Measurements from ENCODE around the gene HDAC10. TPM values are rescaled to one million over a fixed set of nuclear protein-coding genes. Genes with fewer than 3 reads are reported as not detected.

The HDAC10 gene
- total RNA-seq, 1 donor from 2014 or later: 81.5 TPM

DNA sequence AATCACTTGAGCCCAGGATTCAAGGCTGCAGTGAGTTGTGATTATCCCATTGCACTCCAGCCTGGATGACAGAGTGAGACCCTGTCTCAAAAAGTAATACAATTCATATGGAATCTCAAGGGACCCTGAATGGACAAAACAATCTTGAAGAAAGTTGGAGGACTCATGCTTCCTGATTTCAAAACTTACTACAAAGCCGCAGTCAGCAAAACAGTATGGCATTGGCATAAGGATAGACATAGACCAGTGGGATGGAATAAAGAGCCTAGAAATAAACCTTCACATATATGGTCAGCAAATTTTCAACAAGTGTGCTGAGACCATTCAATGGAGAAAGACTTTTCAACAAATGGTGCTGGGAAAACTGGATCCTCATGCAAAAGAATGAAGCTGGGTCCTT is 47.8 kb downstream of the HDAC10 start:
- TF ChIP-seq, protein P1, sequence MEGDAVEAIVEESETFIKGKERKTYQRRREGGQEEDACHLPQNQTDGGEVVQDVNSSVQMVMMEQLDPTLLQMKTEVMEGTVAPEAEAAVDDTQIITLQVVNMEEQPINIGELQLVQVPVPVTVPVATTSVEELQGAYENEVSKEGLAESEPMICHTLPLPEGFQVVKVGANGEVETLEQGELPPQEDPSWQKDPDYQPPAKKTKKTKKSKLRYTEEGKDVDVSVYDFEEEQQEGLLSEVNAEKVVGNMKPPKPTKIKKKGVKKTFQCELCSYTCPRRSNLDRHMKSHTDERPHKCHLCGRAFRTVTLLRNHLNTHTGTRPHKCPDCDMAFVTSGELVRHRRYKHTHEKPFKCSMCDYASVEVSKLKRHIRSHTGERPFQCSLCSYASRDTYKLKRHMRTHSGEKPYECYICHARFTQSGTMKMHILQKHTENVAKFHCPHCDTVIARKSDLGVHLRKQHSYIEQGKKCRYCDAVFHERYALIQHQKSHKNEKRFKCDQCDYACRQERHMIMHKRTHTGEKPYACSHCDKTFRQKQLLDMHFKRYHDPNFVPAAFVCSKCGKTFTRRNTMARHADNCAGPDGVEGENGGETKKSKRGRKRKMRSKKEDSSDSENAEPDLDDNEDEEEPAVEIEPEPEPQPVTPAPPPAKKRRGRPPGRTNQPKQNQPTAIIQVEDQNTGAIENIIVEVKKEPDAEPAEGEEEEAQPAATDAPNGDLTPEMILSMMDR (IDR thresholded peaks at IDR 0.05; ENCODE audit: unreplicated experiment): no peak
- no peaks in the 10 kb centered on the region for H3K27me3 Mint-ChIP-seq

DNA sequence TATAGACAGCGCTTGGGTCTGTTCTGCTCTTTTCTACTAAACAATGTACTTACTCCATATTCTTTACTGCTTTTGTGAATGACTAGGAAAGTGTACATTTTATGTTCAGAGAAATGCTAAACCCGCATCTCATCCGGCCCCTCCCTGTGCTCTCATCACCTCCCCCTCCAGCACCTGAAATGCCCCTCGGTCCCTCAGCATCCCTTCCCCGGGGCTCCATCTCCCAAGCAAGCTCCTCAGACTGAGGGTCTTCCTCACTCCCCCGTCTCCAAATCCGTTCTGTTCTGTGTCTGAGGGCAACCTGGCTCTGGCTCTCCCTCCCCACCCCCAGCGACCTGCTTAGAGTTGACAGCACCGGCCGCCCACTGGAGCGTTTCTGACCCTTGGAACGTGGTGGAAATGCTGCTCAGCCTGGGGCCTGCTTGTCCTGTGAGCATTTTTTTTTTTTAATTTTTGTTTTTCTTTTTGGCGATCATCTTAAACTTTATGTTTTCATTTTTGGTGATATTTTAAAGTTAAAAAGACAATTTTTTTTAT is 48.9 kb downstream of the HDAC10 start:
- Mint-ChIP-seq H3K36me3 (ENCODE audit: insufficient read depth) (peaks cover 15% of the 10 kb centered on the region), H3K27me3 (no peaks in the 10 kb centered on the region), H3K4me3 (ENCODE audit: low read depth) (peak overlapping the region; percentile 78), H3K27ac (peak overlapping the region; percentile 31), H3K4me1 (ENCODE audit: low read depth) (peaks cover 8% of the 10 kb centered on the region), H3K9me3 (ENCODE audit: low read depth) (no peaks in the 10 kb centered on the region)
- TF ChIP-seq, protein P1 (IDR thresholded peaks at IDR 0.05; ENCODE audit: unreplicated experiment): no peak
- DNase-seq (ENCODE audit: low spot score, unreplicated experiment): no peak

More for the DNA sequence above, 47.8 kb downstream of the HDAC10 start:
- Mint-ChIP-seq H3K4me1 (ENCODE audit: low read depth) (peaks cover 8% of the 10 kb centered on the region), H3K9me3 (ENCODE audit: low read depth) (no peaks in the 10 kb centered on the region), H3K36me3 (ENCODE audit: insufficient read depth) (peaks cover 15% of the 10 kb centered on the region), H3K4me3 (ENCODE audit: low read depth) (no peak overlapping the region), H3K27ac (no peak overlapping the region)
- DNase-seq (ENCODE audit: low spot score, unreplicated experiment): no peak

DNA sequence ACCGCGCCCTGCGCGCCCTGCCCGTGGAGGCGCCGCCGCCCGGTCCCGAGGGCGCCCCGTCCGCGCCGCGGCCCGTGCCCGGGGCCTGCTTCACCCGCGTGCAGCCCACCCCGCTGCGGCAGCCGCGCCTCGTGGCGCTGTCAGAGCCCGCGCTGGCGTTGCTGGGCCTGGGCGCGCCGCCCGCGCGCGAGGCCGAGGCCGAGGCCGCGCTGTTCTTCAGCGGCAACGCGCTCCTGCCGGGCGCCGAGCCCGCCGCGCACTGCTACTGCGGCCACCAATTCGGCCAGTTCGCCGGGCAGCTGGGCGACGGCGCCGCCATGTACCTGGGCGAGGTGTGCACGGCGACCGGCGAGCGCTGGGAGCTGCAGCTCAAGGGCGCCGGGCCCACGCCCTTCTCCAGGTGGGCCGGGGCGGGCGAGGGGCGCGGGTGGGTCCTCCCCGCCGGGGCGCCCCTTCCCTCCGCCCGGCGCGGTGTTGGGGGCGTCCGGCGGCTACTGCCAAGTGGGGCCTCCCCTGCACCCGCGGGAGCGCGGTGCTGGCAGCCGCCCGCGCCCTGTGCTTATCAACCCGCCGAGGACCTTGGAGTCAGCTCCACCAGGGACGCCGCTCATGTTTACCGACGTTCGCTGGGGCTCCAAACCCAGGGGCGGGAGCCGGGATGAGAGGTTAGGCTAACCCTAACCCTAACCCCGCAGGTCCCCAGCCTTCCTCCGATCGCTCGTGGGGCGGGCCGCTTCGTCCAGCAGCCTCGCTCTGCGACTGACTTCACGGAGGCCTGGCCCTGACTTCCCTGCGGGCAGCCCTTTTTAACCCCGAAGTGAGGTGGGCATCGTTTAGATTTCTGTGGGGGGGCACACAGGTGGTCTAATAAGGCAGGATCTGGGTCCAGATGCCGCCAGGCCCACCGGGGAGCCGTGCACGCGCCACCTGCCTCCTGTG is 49.6 kb downstream of the HDAC10 start:
- TF ChIP-seq, protein P1 (IDR thresholded peaks at IDR 0.05; ENCODE audit: unreplicated experiment): no peak
- H3K36me3 Mint-ChIP-seq (ENCODE audit: insufficient read depth): peaks cover 14% of the 10 kb centered on the region
- no peak for DNase-seq (ENCODE audit: low spot score, unreplicated experiment)
- H3K4me3 Mint-ChIP-seq (ENCODE audit: low read depth): peak overlapping the region; percentile 78
- no peaks in the 10 kb centered on the region for H3K27me3 Mint-ChIP-seq
- H3K27ac Mint-ChIP-seq: peak overlapping the region; percentile 31
- no peaks in the 10 kb centered on the region for H3K9me3 Mint-ChIP-seq (ENCODE audit: low read depth)
- peaks cover 8% of the 10 kb centered on the region for H3K4me1 Mint-ChIP-seq (ENCODE audit: low read depth)

DNA sequence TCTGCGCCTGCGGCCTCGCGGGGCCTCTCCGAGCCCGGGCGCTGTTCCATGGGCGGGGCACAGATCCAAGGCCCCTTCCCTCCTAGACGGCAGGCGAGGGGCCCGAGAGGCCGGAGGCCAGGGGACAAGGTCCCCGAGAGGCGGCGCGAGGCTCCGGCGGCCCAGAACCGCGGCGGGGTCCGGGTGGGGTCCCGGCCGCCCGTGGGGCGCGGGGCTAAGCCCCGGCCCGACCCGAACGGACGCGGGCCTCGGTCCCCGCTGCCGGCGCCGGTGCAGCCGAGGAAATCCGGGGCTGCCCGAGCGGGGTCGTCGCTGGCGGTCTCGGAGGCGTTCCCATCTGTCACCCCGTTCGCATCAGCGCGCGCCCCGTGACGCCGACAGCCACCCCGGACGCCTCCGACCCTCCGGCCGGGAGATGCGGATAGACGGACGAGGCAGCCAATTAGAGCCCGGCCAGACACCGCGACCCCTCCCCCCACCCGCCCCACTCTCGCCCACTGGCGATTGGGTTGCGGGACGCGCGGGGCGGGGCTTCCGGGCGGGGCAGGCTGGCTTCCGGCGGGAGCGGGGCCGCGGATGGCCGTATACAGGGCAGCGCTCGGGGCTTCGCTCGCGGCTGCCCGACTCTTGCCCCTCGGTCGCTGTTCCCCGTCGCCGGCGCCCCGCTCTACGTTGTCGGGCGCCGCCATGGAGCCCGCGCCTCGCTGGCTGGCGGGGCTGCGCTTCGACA is 50.4 kb downstream of the HDAC10 start, which contains the start of gene SELENOO:
Gene SELENOO, plus strand, starts transcription at position 551 of the 730 bp plus-strand sequence. Its CDS starts 26 bp downstream, at position 577.
- H3K27me3 Mint-ChIP-seq: no peaks in the 10 kb centered on the region

More for the DNA sequence above, 50.4 kb downstream of the HDAC10 start, which contains the start of gene SELENOO:
- peak; percentile 86 for DNase-seq (ENCODE audit: low spot score, unreplicated experiment)
- Mint-ChIP-seq H3K9me3 (ENCODE audit: low read depth) (no peaks in the 10 kb centered on the region), H3K27ac (peak within 1 kb of the TSS; percentile 31), H3K36me3 (ENCODE audit: insufficient read depth) (peaks cover 13% of the 10 kb centered on the region), H3K4me1 (ENCODE audit: low read depth) (peaks cover 8% of the 10 kb centered on the region), H3K4me3 (ENCODE audit: low read depth) (peak within 1 kb of the TSS; percentile 78)
- TF ChIP-seq, protein P1 (IDR thresholded peaks at IDR 0.05; ENCODE audit: unreplicated experiment): no peak
